ENCODE measurements around the gene SLC25A27. TPM values are rescaled to one million over a fixed set of nuclear protein-coding genes. Genes with fewer than 3 reads are reported as not detected.

The SLC25A27 gene
- total RNA-seq, 3 donors from 2014 or later (not counting 1 experiment from before 2014, with no cell fraction given) = 1.7 TPM; not detected in 2

GRCh38 chr6:46667377-46667776 lies 14.6 kb downstream of the SLC25A27 start:
- no peaks in the 10 kb centered on the region for H3K4me1 Mint-ChIP-seq
- no peaks in the 10 kb centered on the region for H3K36me3 Mint-ChIP-seq
- no peak overlapping the region for H3K27ac Mint-ChIP-seq

GRCh38 chr6:46674410-46674809 lies 21.6 kb downstream of the SLC25A27 start:
- no peaks in the 10 kb centered on the region for H3K9me3 ChIP-seq (ENCODE audit: control insufficient read depth, insufficient read depth, low read length)
- H3K27me3 ChIP-seq (ENCODE audit: control insufficient read depth, insufficient read depth, low read length) = no peaks in the 10 kb centered on the region
- Mint-ChIP-seq H3K4me1 (no peaks in the 10 kb centered on the region), H3K9me3 (no peaks in the 10 kb centered on the region), H3K27ac (no peak overlapping the region), H3K36me3 (no peaks in the 10 kb centered on the region), H3K27me3 (ENCODE audit: low read depth in 2 of 2) (peaks cover 0 to 12% of the 10 kb centered on the region in 2 donors), H3K4me3 (no peak overlapping the region)
- TF ChIP-seq CTCF (IDR thresholded peaks at IDR 0.05) = no peak
- ATAC-seq = no peak
- no peak overlapping the region for H3K4me3 ChIP-seq (ENCODE audit: low read length)
- DNase-seq = no peak
- no peaks in the 10 kb centered on the region for H3K36me3 ChIP-seq (ENCODE audit: control insufficient read depth, insufficient read depth, low read length)
- H3K27ac ChIP-seq (ENCODE audit: low read length) = no peak overlapping the region
- 79% methylated on average over 1 of the region's 1 CpG for WGBS (ENCODE audit: insufficient coverage)
- no peaks in the 10 kb centered on the region for H3K4me1 ChIP-seq (ENCODE audit: control insufficient read depth, insufficient read depth, low read length)
- intact Hi-C loops (cut with micrococcal nuclease) = no loop called here

More at GRCh38 chr6:46667377-46667776, 14.6 kb downstream of the SLC25A27 start:
- Histone ChIP-seq H3K27ac (ENCODE audit: low read length) (no peak overlapping the region), H3K27me3 (ENCODE audit: control insufficient read depth, insufficient read depth, low read length) (no peaks in the 10 kb centered on the region), H3K4me3 (ENCODE audit: low read length) (no peak overlapping the region), H3K36me3 (ENCODE audit: control insufficient read depth, insufficient read depth, low read length) (no peaks in the 10 kb centered on the region), H3K9me3 (ENCODE audit: control insufficient read depth, insufficient read depth, low read length) (no peaks in the 10 kb centered on the region), H3K4me1 (ENCODE audit: control insufficient read depth, insufficient read depth, low read length) (no peaks in the 10 kb centered on the region)
- Mint-ChIP-seq H3K9me3 (no peaks in the 10 kb centered on the region), H3K27me3 (ENCODE audit: low read depth in 2 of 2) (no peaks in the 10 kb centered on the region), H3K4me3 (no peak overlapping the region)
- intact Hi-C loops (cut with micrococcal nuclease) = no loop called here
- no peak for DNase-seq
- TF ChIP-seq CTCF (IDR thresholded peaks at IDR 0.05) = no peak
- WGBS (ENCODE audit: insufficient coverage) = 91% methylated on average over 2 of the region's 2 CpGs
- ATAC-seq = no peak

GRCh38 chr6:46676604-46677313 lies 24.0 kb downstream of the SLC25A27 start:
- Mint-ChIP-seq H3K36me3 (no peaks in the 10 kb centered on the region), H3K4me3 (no peak overlapping the region), H3K27me3 (ENCODE audit: low read depth in 2 of 2) (peaks cover 5 to 24% of the 10 kb centered on the region in 2 donors), H3K27ac (no peak overlapping the region), H3K4me1 (no peaks in the 10 kb centered on the region), H3K9me3 (no peaks in the 10 kb centered on the region)
- no peaks in the 10 kb centered on the region for H3K36me3 ChIP-seq (ENCODE audit: control insufficient read depth, insufficient read depth, low read length)
- H3K4me3 ChIP-seq (ENCODE audit: low read length) = no peak overlapping the region
- H3K4me1 ChIP-seq (ENCODE audit: control insufficient read depth, insufficient read depth, low read length) = no peaks in the 10 kb centered on the region
- DNase-seq (no peak), ATAC-seq (no peak)
- TF ChIP-seq CTCF (IDR thresholded peaks at IDR 0.05) = no peak
- H3K27me3 ChIP-seq (ENCODE audit: control insufficient read depth, insufficient read depth, low read length) = no peaks in the 10 kb centered on the region
- intact Hi-C loops (cut with micrococcal nuclease) = no loop called here
- 94% methylated on average over 5 of the region's 6 CpGs for WGBS (ENCODE audit: insufficient coverage)
- no peak overlapping the region for H3K27ac ChIP-seq (ENCODE audit: low read length)
- H3K9me3 ChIP-seq (ENCODE audit: control insufficient read depth, insufficient read depth, low read length) = no peaks in the 10 kb centered on the region

- Mint-ChIP-seq H3K27me3 (ENCODE audit: low read depth in 2 of 2) (peaks cover 5 to 24% of the 10 kb centered on the region in 2 donors), H3K36me3 (no peaks in the 10 kb centered on the region), H3K4me3 (no peak overlapping the region), H3K9me3 (no peaks in the 10 kb centered on the region), H3K4me1 (no peaks in the 10 kb centered on the region), H3K27ac (no peak overlapping the region)
- Histone ChIP-seq H3K4me1 (ENCODE audit: control insufficient read depth, insufficient read depth, low read length) (no peaks in the 10 kb centered on the region), H3K27ac (ENCODE audit: low read length) (no peak overlapping the region), H3K4me3 (ENCODE audit: low read length) (no peak overlapping the region), H3K36me3 (ENCODE audit: control insufficient read depth, insufficient read depth, low read length) (no peaks in the 10 kb centered on the region), H3K9me3 (ENCODE audit: control insufficient read depth, insufficient read depth, low read length) (no peaks in the 10 kb centered on the region), H3K27me3 (ENCODE audit: control insufficient read depth, insufficient read depth, low read length) (no peaks in the 10 kb centered on the region)
- TF ChIP-seq CTCF (IDR thresholded peaks at IDR 0.05) = no peak
- DNase-seq = no peak
- intact Hi-C loops (cut with micrococcal nuclease) = no loop called here
- WGBS (ENCODE audit: insufficient coverage) = 92% methylated on average over 2 of the region's 4 CpGs
- no peak for ATAC-seq
These were observed 24.5 kb downstream of the SLC25A27 start for GRCh38 chr6:46677314-46677654.

All from natural killer cell (primary cell).